Natural killer cell (primary cell): ENCODE measurements around the gene CA11. TPM values are rescaled to one million over a fixed set of nuclear protein-coding genes. Genes with fewer than 3 reads are reported as not detected.

Experiments
- ATAC-seq, 3 donors: fragments of 150-1000 bp in 2 of 3; fragments of 200-7000 bp in 1 of 3; cut with Tn5 transposase; 1 replicate in 1 of 3; 2 replicates in 2 of 3; pipeline ENCODE4 v1.10.0; 2021; ENCODE audit warnings: mild to moderate bottlenecking in 2 of 3, moderate library complexity in 2 of 3
- DNase-seq, 2 donors: peaks; one replicate each; pipeline versions ENCODE4 v3.0.0 to v3.0.0-alpha.2; 2013 to 2021; ENCODE audit warnings: mixed read lengths in 1 of 2
- H3K27ac ChIP-seq: one replicate; pipeline ENCODE4 v1.5.1; 2013; ENCODE audit warnings: mild to moderate bottlenecking, low read length
- H3K27me3 ChIP-seq: one replicate; pipeline ENCODE4 v1.6.1; 2013; ENCODE audit warnings: low read length; ENCODE audit not compliant: control insufficient read depth, insufficient read depth
- H3K36me3 ChIP-seq: one replicate; pipeline ENCODE4 v1.6.1; 2013; ENCODE audit warnings: low read length; ENCODE audit not compliant: control insufficient read depth, insufficient read depth
- H3K4me1 ChIP-seq: one replicate; pipeline ENCODE4 v1.6.1; 2013; ENCODE audit warnings: low read length; ENCODE audit not compliant: control insufficient read depth, insufficient read depth
- H3K4me3 ChIP-seq: one replicate; pipeline ENCODE4 v1.5.1; 2013; ENCODE audit warnings: low read length
- H3K9me3 ChIP-seq: one replicate; pipeline ENCODE4 v1.6.1; 2013; ENCODE audit warnings: low read length; ENCODE audit not compliant: control insufficient read depth, insufficient read depth
- H3K27ac Mint-ChIP-seq, 2 donors: one replicate each; pipeline ENCODE4 v1.8.0; 2022; ENCODE audit warnings: mild to moderate bottlenecking in 2 of 2, mixed read lengths in 2 of 2, moderate library complexity in 1 of 2
- H3K27me3 Mint-ChIP-seq, 2 donors: one replicate each; pipeline ENCODE4 v1.8.0; 2022; ENCODE audit warnings: low read depth in 2 of 2, mixed read lengths in 2 of 2
- H3K36me3 Mint-ChIP-seq: one replicate; pipeline ENCODE4 v1.8.0; 2022; ENCODE audit warnings: mixed read lengths
- H3K4me1 Mint-ChIP-seq, 2 donors: one replicate each; pipeline ENCODE4 v1.8.0; 2022; ENCODE audit warnings: mixed read lengths in 2 of 2
- H3K4me3 Mint-ChIP-seq: one replicate; pipeline ENCODE4 v1.8.0; 2022; ENCODE audit warnings: mild to moderate bottlenecking, moderate library complexity, mixed read lengths
- H3K9me3 Mint-ChIP-seq, 2 donors: one replicate each; pipeline ENCODE4 v1.8.0; 2022; ENCODE audit warnings: mixed read lengths in 2 of 2
- WGBS: methylation state at CpG from one replicate; pipeline ENCODE4 v1.1.7; 2013; ENCODE audit warnings: missing lambda C conversion rate; ENCODE audit not compliant: insufficient coverage; 5-methylcytosine and 5-hydroxymethylcytosine counted together
- intact Hi-C: fragments of 100-400 bp; cut with micrococcal nuclease; formaldehyde crosslinking; loops from one replicate; pipeline ENCODE4 v1.14.2; 2022
- total RNA-seq, 4 donors: library from RNA; stranded (reverse); fragments of 120-200 nt in 1 of 4; gene quantifications; one replicate each; pipeline versions ENCODE4 v1.2.3 to v1.2.4, GENCODE V29; 2013 to 2022
- TF ChIP-seq, protein P1 (sequence below): fragments of 200-600 bp; IDR thresholded peaks from one replicate; pipeline ENCODE4 v1.8.0; 2022; ENCODE audit warnings: antibody characterized with exemption

CA11 gene
- total RNA-seq, 3 donors from 2014 or later (not counting 1 experiment from before 2014, with no cell fraction given) = 9.2 to 11.9 (median 11.0) TPM

DNA sequence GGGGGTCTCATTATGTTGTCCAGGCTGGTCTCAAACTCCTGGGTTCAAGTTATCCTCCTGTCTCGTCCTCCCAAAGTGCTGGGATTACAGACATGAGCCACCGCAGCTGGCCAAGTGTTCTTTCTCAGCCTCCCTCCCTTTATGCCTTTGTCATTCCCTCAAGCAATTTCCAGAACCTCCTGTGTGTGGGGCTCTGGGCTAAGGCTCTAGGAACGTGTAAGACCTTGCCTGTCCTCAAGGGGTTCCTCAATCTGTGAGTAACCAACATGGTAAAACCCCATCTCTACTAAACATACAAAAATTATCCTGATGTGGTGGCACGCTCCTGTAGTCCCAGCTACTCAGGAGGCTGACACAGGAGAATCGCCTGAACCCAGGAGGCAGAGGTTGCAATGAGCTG lies 55.0 kb downstream of the CA11 start:
- H3K27ac ChIP-seq = no peak overlapping the region
- H3K27ac Mint-ChIP-seq = no peak overlapping the region

GRCh38 chr19:48588670-48589401 lies 57.2 kb downstream of the CA11 start:
- peak overlapping the region; percentile 8 for H3K4me3 ChIP-seq
- peak overlapping the region; percentile 49 for H3K4me3 Mint-ChIP-seq
- H3K27ac Mint-ChIP-seq = peak overlapping the region in 1 of 2 donors; percentile 87
- ATAC-seq (peak; percentile 92 to 94 (median 94)), DNase-seq (peak; percentile 87 to 93)
- H3K27me3 ChIP-seq = no peaks in the 10 kb centered on the region
- intact Hi-C loops = no loop called here
- H3K9me3 Mint-ChIP-seq = no peaks in the 10 kb centered on the region
- 3% methylated on average over 36 of the region's 36 CpGs for WGBS
- peaks cover 14 to 17% of the 10 kb centered on the region in 2 donors for H3K4me1 Mint-ChIP-seq
- H3K36me3 ChIP-seq = no peaks in the 10 kb centered on the region
- no peak overlapping the region for H3K27ac ChIP-seq
- TF ChIP-seq, protein P1, sequence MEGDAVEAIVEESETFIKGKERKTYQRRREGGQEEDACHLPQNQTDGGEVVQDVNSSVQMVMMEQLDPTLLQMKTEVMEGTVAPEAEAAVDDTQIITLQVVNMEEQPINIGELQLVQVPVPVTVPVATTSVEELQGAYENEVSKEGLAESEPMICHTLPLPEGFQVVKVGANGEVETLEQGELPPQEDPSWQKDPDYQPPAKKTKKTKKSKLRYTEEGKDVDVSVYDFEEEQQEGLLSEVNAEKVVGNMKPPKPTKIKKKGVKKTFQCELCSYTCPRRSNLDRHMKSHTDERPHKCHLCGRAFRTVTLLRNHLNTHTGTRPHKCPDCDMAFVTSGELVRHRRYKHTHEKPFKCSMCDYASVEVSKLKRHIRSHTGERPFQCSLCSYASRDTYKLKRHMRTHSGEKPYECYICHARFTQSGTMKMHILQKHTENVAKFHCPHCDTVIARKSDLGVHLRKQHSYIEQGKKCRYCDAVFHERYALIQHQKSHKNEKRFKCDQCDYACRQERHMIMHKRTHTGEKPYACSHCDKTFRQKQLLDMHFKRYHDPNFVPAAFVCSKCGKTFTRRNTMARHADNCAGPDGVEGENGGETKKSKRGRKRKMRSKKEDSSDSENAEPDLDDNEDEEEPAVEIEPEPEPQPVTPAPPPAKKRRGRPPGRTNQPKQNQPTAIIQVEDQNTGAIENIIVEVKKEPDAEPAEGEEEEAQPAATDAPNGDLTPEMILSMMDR = peak; percentile 81
- peaks cover 5% of the 10 kb centered on the region for H3K9me3 ChIP-seq
- peaks cover 15% of the 10 kb centered on the region for H3K4me1 ChIP-seq
- H3K27me3 Mint-ChIP-seq = peaks cover 7 to 8% of the 10 kb centered on the region in 2 donors
- H3K36me3 Mint-ChIP-seq = no peaks in the 10 kb centered on the region

More for the DNA sequence above, 55.0 kb downstream of the CA11 start:
- intact Hi-C loops = no loop called here
- no peak for DNase-seq
- TF ChIP-seq, protein P1 = no peak
- Histone ChIP-seq H3K36me3 (no peaks in the 10 kb centered on the region), H3K9me3 (no peaks in the 10 kb centered on the region), H3K27me3 (no peaks in the 10 kb centered on the region), H3K4me1 (peaks cover 10% of the 10 kb centered on the region), H3K4me3 (no peak overlapping the region)
- Mint-ChIP-seq H3K4me3 (no peak overlapping the region), H3K36me3 (no peaks in the 10 kb centered on the region), H3K9me3 (no peaks in the 10 kb centered on the region), H3K27me3 (peaks cover 0 to 2% of the 10 kb centered on the region in 2 donors), H3K4me1 (peaks cover 8 to 10% of the 10 kb centered on the region in 2 donors)
- 90% methylated on average over 5 of the region's 5 CpGs for WGBS
- ATAC-seq = no peak

Other genes starting within 250 kb of the CA11 start
- gene GRWD1, start 200.2 kb downstream of the CA11 start, total RNA-seq = 10 to 100 TPM; 14.2 to 29.0 (median 16.7) TPM
- 1 to 10 TPM in 1 of 3 donors, under 1 TPM in 2; 0.77 to 1.2 (median 0.85) TPM for gene KCNJ14, start 190.6 kb downstream of the CA11 start, total RNA-seq
- 10 to 100 TPM; 38.5 to 44.1 (median 39.2) TPM for gene CYTH2, start 176.8 kb downstream of the CA11 start, total RNA-seq
- gene LMTK3, start 134.4 kb downstream of the CA11 start, total RNA-seq = 1 to 10 TPM in 2 of 3 donors, under 1 TPM in 1; 0.64 to 2.9 (median 1.9) TPM
- gene SULT2B1, start 94.0 kb downstream of the CA11 start, total RNA-seq = under 1 TPM in 1 of 3 donors, not detected in 2; 0.40 TPM
- not detected for gene SPACA4, start 39.4 kb downstream of the CA11 start, total RNA-seq
- gene FAM83E, start 31.1 kb downstream of the CA11 start, total RNA-seq = 1 to 10 TPM in 2 of 3 donors, under 1 TPM in 1; 0.70 to 1.3 (median 1.1) TPM
- gene RPL18, start 27.0 kb downstream of the CA11 start, total RNA-seq = 1,000 to 10,000 TPM in 2 of 3 donors, 100 to 1,000 TPM in 1; 900 to 1,086 (median 1,066) TPM
- 10 to 100 TPM; 18.6 to 28.3 (median 23.2) TPM for gene SPHK2, start 26.7 kb downstream of the CA11 start, total RNA-seq
- gene DBP, start 8.8 kb downstream of the CA11 start, total RNA-seq = 10 to 100 TPM; 16.4 to 31.2 (median 24.3) TPM
- gene NTN5, start 26.8 kb upstream of the CA11 start, total RNA-seq = 1 to 10 TPM; 1.3 to 3.4 (median 2.1) TPM
- gene FUT2, start 49.8 kb upstream of the CA11 start, total RNA-seq = not detected
- gene MAMSTR, start 73.5 kb upstream of the CA11 start, total RNA-seq = 1 to 10 TPM in 1 of 3 donors, under 1 TPM in 2; 0.56 to 1.2 (median 0.98) TPM
- gene RASIP1, start 94.4 kb upstream of the CA11 start, total RNA-seq = not detected
- gene IZUMO1, start 100.7 kb upstream of the CA11 start, total RNA-seq = not detected
- gene FUT1, start 106.5 kb upstream of the CA11 start, total RNA-seq = under 1 TPM in 1 of 3 donors, not detected in 2; 0.18 TPM
- not detected for gene FGF21, start 109.3 kb upstream of the CA11 start, total RNA-seq
- 10 to 100 TPM; 11.4 to 14.5 (median 12.1) TPM for gene BCAT2, start 164.8 kb upstream of the CA11 start, total RNA-seq
- under 1 TPM in 1 of 3 donors, not detected in 2; 0.75 TPM for gene HSD17B14, start 190.3 kb upstream of the CA11 start, total RNA-seq
- 1 to 10 TPM; 2.5 to 6.5 (median 5.2) TPM for gene PLEKHA4, start 222.4 kb upstream of the CA11 start, total RNA-seq
- 1,000 to 10,000 TPM in 2 of 3 donors, 100 to 1,000 TPM in 1; 942 to 1,308 (median 1,174) TPM for gene PPP1R15A, start 226.2 kb upstream of the CA11 start, total RNA-seq